K562 (cell line): ENCODE data around the gene ITGAE. TPM values are rescaled to one million over a fixed set of nuclear protein-coding genes. Genes with fewer than 3 reads are reported as not detected.

Experiments used
- C11orf30 ChIP-seq: fragments of 450-650 bp; IDR thresholded peaks from 2 replicates; pipeline ENCODE4 v1.6.1; 2016; ENCODE audit warnings: low read depth, mild to moderate bottlenecking
- MCM5 ChIP-seq: fragments of 450-650 bp; IDR thresholded peaks from 2 replicates; pipeline ENCODE4 v1.6.1; 2016; ENCODE audit warnings: low read depth
- NCOA6 ChIP-seq: fragments of 450-650 bp; IDR thresholded peaks from 2 replicates; pipeline ENCODE4 v1.6.1; 2017; ENCODE audit warnings: mild to moderate bottlenecking
- NELFE ChIP-seq: IDR thresholded peaks from 2 replicates; pipeline ENCODE4 v1.6.1; 2011; ENCODE audit warnings: mild to moderate bottlenecking; ENCODE audit not compliant: insufficient read depth, insufficient read length
- PYGO2 ChIP-seq: fragments of 450-650 bp; IDR thresholded peaks from 2 replicates; pipeline ENCODE4 v1.6.1; 2016; ENCODE audit warnings: mild to moderate bottlenecking, missing genetic modification characterization, moderate library complexity, missing compliant biosample characterization
- SMAD4 ChIP-seq: fragments of 250-450 bp; sonication (Bioruptor Pico); conservative IDR thresholded peaks from 2 replicates; pipeline ENCODE4 v1.8.0; 2021; ENCODE audit warnings: inconsistent platforms, mild to moderate bottlenecking, moderate library complexity
- ZNF324 ChIP-seq: fragments of 250-450 bp; sonication (Bioruptor Pico); IDR thresholded peaks from 2 replicates; pipeline ENCODE4 v1.4.0; 2020; ENCODE audit warnings: mild to moderate bottlenecking
- ZNF780A ChIP-seq: fragments of 250-450 bp; sonication (Bioruptor Pico); IDR thresholded peaks from 2 replicates; pipeline ENCODE4 v1.5.0; 2021; ENCODE audit warnings: mild to moderate bottlenecking
- polyA plus RNA-seq, 8 experiments: library from polyadenylated mRNA; depleted of rRNA in 4 of 8; stranded (reverse) in 5 of 8; unstranded in 3 of 8; fragments of >200 nt; fragmentation: Nextera tagmentation in 2 of 8; fragmentation: Illumina TruSeq in 1 of 8; extraction: Ambion mirVana in 2 of 8; extraction: Trizol in 1 of 8; gene quantifications; 2 replicates each; pipeline versions ENCODE4 v1.2.1 to v1.2.3, GENCODE V29; 2011 to 2014; ENCODE audit warnings: inconsistent platforms in 1 of 8, missing spikeins in 1 of 8
- total RNA-seq, 7 experiments: library from RNA; depleted of rRNA in 6 of 7; stranded (reverse); fragments of >200 nt in 6 of 7; fragmentation: Illumina TruSeq in 2 of 7; extraction: Trizol in 2 of 7; gene quantifications; 2 replicates each; pipeline versions ENCODE4 v1.2.1 to v1.2.3, GENCODE V29; 2011 to 2021; ENCODE audit warnings: low replicate concordance in 1 of 7
- TF ChIP-seq, protein P1 (sequence below): fragments of 450-650 bp; IDR thresholded peaks from 2 replicates; pipeline ENCODE4 v1.6.1; 2017; ENCODE audit warnings: antibody characterized with exemption
- TF ChIP-seq, protein P2 (sequence below): sonication (generic); formaldehyde crosslinking; IDR thresholded peaks from 2 replicates; pipeline ENCODE4 v1.8.1; 2023; ENCODE audit warnings: missing genetic modification reagents, mild to moderate bottlenecking, borderline replicate concordance
- TF ChIP-seq, protein P3 (sequence below): fragments of 450-650 bp; IDR thresholded peaks from 2 replicates; pipeline ENCODE4 v1.6.1; 2017; ENCODE audit warnings: mild to moderate bottlenecking, moderate library complexity
- TF ChIP-seq, protein P4 (sequence below): fragments of 250-450 bp; sonication (Bioruptor Pico); IDR thresholded peaks from 2 replicates; pipeline ENCODE4 v1.4.0; 2020
- TF ChIP-seq, protein P5 (sequence below): fragments of 450-650 bp; IDR thresholded peaks from 2 replicates; pipeline ENCODE4 v1.6.1; 2017; ENCODE audit warnings: antibody characterized with exemption, mild to moderate bottlenecking

ITGAE gene
- total and polyA plus RNA-seq, 9 of the 15 experiments (the other 6 are each of a cell fraction or from before 2014, with no cell fraction given), result 14.8 to 160 (median 27.0) TPM

DNA sequence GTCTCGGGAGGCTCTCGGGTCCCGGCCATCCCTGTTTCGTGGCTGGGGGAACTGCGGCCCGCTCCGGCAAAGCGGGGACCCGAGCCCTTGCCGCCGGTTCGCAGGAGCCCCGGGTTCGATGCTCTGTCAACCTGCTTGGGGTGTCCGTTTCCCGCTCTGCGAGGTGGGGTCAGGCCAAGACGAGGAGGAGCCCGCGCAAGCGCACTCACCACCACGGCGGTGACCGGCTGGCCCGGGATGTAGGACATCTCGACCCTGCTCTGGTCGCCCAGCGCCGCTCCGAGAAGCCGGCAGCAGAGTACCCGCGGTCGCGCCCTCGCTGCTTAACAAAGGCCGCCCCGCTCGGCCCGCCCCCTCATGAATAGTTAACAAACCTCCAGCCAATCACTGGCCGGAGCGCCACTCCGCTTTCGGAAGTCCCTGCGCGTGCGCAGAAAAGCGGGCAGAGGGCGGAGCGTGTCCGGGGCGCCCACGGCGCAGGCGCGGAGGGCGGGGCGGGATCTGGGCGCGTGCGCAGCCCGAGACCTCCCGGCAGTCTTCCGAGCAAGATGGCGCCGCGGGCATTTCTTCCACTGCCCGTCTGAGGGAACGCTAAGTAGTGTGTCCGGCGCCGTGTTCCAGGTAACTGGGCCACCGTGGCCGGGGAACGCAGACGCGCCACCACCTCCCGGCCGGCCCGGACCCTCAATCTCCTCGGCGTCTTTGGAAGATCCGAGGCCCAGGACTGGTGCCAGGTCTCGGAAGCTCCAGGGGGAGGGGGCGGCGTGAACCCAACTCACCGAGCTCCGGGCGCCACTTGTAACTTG is 132.5 kb downstream of the ITGAE start, which contains the start of the genes EMC6 and TAX1BP3 (continued):
- TF ChIP-seq, protein P1, sequence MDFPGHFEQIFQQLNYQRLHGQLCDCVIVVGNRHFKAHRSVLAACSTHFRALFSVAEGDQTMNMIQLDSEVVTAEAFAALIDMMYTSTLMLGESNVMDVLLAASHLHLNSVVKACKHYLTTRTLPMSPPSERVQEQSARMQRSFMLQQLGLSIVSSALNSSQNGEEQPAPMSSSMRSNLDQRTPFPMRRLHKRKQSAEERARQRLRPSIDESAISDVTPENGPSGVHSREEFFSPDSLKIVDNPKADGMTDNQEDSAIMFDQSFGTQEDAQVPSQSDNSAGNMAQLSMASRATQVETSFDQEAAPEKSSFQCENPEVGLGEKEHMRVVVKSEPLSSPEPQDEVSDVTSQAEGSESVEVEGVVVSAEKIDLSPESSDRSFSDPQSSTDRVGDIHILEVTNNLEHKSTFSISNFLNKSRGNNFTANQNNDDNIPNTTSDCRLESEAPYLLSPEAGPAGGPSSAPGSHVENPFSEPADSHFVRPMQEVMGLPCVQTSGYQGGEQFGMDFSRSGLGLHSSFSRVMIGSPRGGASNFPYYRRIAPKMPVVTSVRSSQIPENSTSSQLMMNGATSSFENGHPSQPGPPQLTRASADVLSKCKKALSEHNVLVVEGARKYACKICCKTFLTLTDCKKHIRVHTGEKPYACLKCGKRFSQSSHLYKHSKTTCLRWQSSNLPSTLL, result no peak
- TF ChIP-seq, protein P2, sequence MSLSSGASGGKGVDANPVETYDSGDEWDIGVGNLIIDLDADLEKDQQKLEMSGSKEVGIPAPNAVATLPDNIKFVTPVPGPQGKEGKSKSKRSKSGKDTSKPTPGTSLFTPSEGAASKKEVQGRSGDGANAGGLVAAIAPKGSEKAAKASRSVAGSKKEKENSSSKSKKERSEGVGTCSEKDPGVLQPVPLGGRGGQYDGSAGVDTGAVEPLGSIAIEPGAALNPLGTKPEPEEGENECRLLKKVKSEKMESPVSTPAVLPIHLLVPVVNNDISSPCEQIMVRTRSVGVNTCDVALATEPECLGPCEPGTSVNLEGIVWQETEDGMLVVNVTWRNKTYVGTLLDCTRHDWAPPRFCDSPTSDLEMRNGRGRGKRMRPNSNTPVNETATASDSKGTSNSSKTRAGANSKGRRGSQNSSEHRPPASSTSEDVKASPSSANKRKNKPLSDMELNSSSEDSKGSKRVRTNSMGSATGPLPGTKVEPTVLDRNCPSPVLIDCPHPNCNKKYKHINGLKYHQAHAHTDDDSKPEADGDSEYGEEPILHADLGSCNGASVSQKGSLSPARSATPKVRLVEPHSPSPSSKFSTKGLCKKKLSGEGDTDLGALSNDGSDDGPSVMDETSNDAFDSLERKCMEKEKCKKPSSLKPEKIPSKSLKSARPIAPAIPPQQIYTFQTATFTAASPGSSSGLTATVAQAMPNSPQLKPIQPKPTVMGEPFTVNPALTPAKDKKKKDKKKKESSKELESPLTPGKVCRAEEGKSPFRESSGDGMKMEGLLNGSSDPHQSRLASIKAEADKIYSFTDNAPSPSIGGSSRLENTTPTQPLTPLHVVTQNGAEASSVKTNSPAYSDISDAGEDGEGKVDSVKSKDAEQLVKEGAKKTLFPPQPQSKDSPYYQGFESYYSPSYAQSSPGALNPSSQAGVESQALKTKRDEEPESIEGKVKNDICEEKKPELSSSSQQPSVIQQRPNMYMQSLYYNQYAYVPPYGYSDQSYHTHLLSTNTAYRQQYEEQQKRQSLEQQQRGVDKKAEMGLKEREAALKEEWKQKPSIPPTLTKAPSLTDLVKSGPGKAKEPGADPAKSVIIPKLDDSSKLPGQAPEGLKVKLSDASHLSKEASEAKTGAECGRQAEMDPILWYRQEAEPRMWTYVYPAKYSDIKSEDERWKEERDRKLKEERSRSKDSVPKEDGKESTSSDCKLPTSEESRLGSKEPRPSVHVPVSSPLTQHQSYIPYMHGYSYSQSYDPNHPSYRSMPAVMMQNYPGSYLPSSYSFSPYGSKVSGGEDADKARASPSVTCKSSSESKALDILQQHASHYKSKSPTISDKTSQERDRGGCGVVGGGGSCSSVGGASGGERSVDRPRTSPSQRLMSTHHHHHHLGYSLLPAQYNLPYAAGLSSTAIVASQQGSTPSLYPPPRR (CRISPR knock-in tag), result no peak
- peak; percentile 8; the same call in 1 of the 2 replicates for TF ChIP-seq SMAD4 (CRISPR knock-in tag)
- no peak for TF ChIP-seq MCM5
- peak; percentile 90 for TF ChIP-seq C11orf30
- no peak for TF ChIP-seq NCOA6
- no peak for TF ChIP-seq ZNF780A (CRISPR knock-in tag)
- TF ChIP-seq, protein P3, sequence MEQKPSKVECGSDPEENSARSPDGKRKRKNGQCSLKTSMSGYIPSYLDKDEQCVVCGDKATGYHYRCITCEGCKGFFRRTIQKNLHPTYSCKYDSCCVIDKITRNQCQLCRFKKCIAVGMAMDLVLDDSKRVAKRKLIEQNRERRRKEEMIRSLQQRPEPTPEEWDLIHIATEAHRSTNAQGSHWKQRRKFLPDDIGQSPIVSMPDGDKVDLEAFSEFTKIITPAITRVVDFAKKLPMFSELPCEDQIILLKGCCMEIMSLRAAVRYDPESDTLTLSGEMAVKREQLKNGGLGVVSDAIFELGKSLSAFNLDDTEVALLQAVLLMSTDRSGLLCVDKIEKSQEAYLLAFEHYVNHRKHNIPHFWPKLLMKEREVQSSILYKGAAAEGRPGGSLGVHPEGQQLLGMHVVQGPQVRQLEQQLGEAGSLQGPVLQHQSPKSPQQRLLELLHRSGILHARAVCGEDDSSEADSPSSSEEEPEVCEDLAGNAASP, result no peak
- no peak for TF ChIP-seq ZNF324 (CRISPR knock-in tag)
- no peak for TF ChIP-seq PYGO2 (tag)
- TF ChIP-seq, protein P4, sequence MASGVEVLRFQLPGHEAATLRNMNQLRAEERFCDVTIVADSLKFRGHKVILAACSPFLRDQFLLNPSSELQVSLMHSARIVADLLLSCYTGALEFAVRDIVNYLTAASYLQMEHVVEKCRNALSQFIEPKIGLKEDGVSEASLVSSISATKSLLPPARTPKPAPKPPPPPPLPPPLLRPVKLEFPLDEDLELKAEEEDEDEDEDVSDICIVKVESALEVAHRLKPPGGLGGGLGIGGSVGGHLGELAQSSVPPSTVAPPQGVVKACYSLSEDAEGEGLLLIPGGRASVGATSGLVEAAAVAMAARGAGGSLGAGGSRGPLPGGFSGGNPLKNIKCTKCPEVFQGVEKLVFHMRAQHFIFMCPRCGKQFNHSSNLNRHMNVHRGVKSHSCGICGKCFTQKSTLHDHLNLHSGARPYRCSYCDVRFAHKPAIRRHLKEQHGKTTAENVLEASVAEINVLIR (CRISPR knock-in tag), result 0 out of 2 replicates have a peak, but pooled peaks have one; percentile 15
- no peak for TF ChIP-seq NELFE
- TF ChIP-seq, protein P5, sequence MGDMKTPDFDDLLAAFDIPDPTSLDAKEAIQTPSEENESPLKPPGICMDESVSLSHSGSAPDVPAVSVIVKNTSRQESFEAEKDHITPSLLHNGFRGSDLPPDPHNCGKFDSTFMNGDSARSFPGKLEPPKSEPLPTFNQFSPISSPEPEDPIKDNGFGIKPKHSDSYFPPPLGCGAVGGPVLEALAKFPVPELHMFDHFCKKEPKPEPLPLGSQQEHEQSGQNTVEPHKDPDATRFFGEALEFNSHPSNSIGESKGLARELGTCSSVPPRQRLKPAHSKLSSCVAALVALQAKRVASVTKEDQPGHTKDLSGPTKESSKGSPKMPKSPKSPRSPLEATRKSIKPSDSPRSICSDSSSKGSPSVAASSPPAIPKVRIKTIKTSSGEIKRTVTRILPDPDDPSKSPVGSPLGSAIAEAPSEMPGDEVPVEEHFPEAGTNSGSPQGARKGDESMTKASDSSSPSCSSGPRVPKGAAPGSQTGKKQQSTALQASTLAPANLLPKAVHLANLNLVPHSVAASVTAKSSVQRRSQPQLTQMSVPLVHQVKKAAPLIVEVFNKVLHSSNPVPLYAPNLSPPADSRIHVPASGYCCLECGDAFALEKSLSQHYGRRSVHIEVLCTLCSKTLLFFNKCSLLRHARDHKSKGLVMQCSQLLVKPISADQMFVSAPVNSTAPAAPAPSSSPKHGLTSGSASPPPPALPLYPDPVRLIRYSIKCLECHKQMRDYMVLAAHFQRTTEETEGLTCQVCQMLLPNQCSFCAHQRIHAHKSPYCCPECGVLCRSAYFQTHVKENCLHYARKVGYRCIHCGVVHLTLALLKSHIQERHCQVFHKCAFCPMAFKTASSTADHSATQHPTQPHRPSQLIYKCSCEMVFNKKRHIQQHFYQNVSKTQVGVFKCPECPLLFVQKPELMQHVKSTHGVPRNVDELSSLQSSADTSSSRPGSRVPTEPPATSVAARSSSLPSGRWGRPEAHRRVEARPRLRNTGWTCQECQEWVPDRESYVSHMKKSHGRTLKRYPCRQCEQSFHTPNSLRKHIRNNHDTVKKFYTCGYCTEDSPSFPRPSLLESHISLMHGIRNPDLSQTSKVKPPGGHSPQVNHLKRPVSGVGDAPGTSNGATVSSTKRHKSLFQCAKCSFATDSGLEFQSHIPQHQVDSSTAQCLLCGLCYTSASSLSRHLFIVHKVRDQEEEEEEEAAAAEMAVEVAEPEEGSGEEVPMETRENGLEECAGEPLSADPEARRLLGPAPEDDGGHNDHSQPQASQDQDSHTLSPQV, result no peak
